Hepatocyte (in vitro differentiated cells): ENCODE results near the gene CLIC6.

Experiments
- CTCF ChIP-seq: fragments of 200-600 bp; sonication (generic); IDR thresholded peaks from 2 replicates; pipeline ENCODE4 v1.5.1; 2016; ENCODE audit warnings: antibody characterized with exemption, mild to moderate bottlenecking; ENCODE audit not compliant: poor library complexity
- EZH2 ChIP-seq: fragments of 200-600 bp; sonication (generic); IDR thresholded peaks from 2 replicates; pipeline ENCODE4 v1.6.1; 2016; ENCODE audit warnings: antibody characterized with exemption, mild to moderate bottlenecking, borderline replicate concordance
- EZH2phosphoT487 ChIP-seq: fragments of 200-600 bp; sonication (generic); IDR thresholded peaks from one replicate; pipeline ENCODE4 v1.6.1; 2018; ENCODE audit warnings: antibody characterized with exemption, mild to moderate bottlenecking, low read depth, moderate library complexity; ENCODE audit not compliant: unreplicated experiment, severe bottlenecking

GRCh38 chr21:34765619-34766018, 96.8 kb downstream of the CLIC6 start:
- TF ChIP-seq CTCF, result no peak
- no peak for TF ChIP-seq EZH2phosphoT487
- no peak for TF ChIP-seq EZH2
